Right renal pelvis (tissue), 4 donors: ENCODE results near the gene SMARCA1. TPM values are rescaled to one million over a fixed set of nuclear protein-coding genes. Genes with fewer than 3 reads are reported as not detected.
"Not testable (repeated sequence)": the region's sequence is repeated elsewhere in the genome, so short reads cannot be mapped to it uniquely, and the experiment has no call there.

Experiments used
- DNase-seq, 4 donors: peaks; one replicate each; pipeline ENCODE4 v3.0.0-alpha.2; 2013; ENCODE audit warnings: low read depth in 4 of 4, low spot score in 3 of 4, missing footprints in 1 of 4
- polyA plus RNA-seq, 4 donors: library from polyadenylated mRNA; unstranded; fragments of 120-200 nt; gene quantifications; one replicate each; pipeline ENCODE4 v1.2.1, GENCODE V29; 2013; ENCODE audit not compliant: insufficient read length in 4 of 4

SMARCA1 gene, protein sequence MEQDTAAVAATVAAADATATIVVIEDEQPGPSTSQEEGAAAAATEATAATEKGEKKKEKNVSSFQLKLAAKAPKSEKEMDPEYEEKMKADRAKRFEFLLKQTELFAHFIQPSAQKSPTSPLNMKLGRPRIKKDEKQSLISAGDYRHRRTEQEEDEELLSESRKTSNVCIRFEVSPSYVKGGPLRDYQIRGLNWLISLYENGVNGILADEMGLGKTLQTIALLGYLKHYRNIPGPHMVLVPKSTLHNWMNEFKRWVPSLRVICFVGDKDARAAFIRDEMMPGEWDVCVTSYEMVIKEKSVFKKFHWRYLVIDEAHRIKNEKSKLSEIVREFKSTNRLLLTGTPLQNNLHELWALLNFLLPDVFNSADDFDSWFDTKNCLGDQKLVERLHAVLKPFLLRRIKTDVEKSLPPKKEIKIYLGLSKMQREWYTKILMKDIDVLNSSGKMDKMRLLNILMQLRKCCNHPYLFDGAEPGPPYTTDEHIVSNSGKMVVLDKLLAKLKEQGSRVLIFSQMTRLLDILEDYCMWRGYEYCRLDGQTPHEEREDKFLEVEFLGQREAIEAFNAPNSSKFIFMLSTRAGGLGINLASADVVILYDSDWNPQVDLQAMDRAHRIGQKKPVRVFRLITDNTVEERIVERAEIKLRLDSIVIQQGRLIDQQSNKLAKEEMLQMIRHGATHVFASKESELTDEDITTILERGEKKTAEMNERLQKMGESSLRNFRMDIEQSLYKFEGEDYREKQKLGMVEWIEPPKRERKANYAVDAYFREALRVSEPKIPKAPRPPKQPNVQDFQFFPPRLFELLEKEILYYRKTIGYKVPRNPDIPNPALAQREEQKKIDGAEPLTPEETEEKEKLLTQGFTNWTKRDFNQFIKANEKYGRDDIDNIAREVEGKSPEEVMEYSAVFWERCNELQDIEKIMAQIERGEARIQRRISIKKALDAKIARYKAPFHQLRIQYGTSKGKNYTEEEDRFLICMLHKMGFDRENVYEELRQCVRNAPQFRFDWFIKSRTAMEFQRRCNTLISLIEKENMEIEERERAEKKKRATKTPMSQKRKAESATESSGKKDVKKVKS
- polyA plus RNA-seq = 100 to 1,000 TPM; 108 to 132 (median 127) TPM

DNA sequence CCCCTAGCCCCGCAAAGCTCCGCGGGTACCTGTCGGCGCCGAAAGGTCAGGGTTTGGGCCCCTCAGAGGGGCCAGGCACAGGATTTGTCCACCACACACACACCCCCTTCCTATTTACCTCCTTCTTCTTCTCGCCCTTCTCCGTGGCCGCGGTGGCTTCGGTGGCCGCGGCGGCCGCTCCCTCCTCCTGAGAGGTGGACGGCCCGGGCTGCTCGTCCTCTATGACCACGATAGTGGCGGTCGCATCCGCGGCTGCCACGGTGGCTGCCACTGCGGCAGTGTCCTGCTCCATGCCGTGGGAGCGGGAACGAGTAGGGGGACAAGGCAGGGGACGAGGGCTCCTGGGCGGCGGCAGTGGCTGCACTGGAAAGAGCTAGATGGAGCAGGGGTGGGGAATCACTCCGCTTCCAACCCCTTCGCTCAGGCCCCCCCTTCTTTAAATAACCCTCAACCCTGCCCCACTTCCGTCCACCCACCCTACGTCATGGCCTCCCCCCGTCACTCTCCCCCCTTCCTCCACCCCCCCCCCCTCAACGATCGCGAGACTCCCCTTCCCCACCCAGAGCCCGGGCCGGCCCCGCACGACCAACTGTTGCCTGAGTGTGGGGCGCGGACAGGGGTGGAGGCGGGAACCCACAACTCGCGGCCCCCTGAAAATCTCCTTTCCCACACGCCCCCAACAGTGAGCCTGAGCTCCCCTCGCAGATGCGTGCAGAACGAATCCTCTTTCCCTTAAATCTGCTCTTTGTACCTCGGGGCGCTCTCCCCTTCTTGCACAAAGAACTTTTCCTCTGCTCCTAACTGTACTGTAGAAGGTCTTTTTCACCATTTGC is at the start of gene SMARCA1:
Gene SMARCA1 (minus strand): TSS at position 412 of the 833 bp plus-strand sequence. CDS start 120 bp downstream, at position 292.
- peak in 3 of 4 donors; percentile 44 to 57 (median 56) for DNase-seq

DNA sequence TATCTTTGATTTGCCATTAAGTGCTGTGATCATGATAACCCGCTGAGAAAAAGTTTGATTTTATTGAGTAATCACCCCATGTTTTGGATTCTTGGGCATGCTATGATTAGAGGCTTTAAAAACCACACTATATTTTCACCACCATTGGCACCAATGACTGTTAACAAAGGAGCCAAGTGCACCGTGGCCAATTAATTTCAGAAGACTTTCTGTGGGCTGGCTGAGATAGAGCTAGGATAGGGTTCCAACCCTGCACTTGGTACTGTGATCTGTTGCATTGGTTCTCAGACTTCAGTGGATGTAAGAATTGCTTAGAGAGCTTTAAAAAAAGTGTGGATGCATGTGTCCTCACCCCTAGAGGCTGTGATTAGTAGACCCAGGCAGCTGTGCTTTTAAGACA is 49.1 kb upstream of the SMARCA1 start:
- no peak for DNase-seq

DNA sequence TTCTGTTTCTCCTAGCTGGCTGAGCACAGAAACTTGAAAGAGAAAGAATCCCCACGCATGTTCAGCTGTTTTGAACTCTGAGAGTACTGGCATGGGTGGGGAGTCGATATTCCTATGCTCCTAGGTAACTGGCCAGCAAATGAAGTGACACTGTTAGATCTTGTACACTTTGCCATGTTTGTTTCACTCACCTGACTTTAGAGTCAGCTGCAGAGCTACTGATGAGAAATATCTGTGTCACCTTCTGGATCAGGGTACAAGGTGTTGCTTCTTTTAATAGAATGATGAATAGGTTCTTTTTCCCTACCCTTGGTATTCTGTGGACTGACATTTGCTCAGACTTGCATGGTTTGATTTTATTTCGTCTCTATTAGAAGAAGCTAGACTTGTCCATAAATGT is 45.1 kb upstream of the SMARCA1 start:
- no peak for DNase-seq

DNA sequence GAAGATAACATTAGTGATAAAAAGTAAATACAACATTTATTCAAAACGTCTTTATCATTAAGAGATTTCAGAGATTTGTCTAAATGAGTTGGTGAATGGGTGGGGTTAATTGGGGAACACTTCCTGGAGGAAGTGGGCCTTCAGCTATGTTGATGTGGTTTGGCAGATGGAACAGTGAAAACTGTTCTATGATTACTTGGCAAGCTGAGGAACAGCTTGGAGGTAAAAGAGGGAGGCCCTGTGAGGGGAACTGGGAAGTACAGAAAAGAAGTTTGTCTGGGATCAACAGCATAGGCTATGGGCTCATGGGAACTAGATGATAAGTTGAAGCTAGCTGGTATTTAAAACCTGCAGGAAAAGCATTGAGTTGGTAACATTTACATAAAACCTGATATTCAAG is 42.8 kb upstream of the SMARCA1 start:
- DNase-seq = no peak

DNA sequence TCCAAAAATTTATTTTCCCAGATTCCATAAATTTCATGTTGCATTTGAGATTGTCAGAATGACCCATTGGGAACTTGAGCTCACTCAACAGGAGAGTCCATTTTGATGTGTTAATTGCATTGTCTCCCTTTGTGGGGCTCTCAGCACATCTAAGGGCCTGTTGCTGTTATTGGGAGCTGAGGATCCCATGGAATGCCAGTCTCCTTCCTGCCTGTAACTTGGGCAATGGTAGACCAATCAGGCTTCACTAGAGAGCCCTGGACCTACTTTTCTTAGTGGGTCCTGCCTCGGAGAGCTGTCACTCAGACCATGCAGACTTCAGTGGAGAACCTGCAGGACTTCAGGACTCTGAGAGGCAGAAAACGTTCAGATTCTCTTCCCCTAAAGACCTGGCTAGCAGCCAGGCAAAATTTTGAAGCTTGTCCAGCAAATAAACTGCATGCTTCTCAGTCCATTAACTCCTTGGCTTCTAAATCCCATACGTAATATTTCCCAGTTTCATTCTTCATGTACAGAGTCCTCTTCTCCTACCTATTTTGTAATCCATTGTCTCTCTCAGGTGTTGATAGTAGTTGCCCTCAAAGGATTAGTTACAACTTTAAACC is 41.9 kb upstream of the SMARCA1 start:
- DNase-seq = peak in 2 of 4 donors; percentile 6 to 22

DNA sequence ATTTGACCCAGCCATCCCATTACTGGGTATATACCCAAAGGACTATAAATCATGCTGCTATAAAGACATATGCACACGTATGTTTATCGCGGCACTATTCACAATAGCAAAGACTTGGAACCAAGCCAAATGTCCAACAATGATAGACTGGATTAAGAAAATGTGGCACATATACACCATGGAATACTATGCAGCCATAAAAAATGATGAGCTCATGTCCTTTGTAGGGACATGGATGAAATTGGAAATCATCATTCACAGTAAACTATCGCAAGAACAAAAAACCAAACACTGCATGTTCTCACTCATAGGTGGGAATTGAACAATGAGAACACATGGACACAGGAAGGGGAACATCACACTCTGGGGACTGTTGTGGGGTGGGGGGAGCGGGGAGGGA is 41.1 kb upstream of the SMARCA1 start:
- not testable (repeated sequence) for DNase-seq

DNA sequence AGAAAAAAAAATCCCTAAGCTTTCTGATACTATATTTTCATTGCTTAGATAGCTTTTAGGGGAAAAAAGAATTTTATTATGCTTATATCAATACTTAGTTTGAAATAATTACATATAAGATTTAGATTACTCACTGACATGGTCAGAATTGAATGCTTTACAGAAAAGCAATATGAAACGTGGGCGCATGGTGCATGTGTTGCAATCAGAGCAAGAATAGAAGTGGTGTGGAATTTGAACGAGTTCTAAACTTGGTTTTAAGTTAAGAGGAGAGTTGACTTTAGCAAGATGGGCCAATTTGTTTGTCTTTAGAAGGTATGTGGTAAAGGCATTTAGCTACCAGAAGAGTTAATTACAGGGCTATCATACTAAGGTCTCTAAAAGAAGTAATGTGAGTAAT is 38.2 kb upstream of the SMARCA1 start:
- DNase-seq = no peak

DNA sequence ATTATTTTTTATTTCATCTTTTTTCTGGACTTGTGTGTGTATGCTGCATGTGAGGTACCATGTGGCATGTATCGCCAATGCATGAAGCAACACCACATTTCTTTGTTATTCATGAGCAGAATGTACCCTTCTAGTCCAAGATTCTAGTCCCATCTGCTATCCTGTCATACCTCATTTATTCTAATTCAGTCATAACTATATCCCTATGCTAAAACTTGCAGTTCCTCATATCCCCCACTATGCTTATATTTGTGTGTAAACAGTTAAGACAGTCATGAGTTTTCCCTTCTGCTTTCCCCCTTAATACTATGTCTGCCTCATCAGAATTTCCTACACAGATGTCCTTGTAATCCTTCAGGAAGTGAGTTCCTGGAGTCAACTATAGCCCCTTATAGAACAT is 36.5 kb upstream of the SMARCA1 start:
- DNase-seq = no peak

DNA sequence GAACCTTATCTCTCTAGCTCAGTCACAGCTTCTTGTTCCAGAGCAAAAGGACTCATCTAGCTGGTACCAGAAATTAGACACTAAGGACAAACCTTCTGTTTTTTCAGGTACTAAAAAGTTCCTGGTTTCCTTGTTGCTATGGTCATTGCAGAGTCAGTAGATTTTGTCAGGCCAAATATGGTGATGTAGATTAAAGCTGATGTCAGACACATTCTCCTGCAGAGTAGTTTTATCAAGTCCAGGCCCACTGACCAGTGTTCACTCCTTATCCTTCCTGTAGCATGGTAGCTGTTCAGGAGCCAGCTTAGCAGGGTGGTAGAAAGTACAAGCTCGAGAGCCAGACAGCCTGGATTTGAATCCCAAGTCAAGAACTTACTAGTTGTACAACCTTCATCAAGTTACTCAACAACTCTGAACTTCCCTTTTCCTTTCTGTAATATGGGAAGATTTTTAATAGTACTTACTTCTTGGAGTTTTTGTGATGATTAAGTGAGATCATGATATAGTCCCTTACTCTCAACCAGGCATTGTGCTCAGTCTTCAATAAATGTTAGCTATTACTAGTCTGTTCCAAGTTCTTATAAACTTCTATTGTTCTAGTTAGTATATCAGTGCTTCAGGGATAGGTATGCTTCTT is 34.7 kb upstream of the SMARCA1 start:
- no peak for DNase-seq

DNA sequence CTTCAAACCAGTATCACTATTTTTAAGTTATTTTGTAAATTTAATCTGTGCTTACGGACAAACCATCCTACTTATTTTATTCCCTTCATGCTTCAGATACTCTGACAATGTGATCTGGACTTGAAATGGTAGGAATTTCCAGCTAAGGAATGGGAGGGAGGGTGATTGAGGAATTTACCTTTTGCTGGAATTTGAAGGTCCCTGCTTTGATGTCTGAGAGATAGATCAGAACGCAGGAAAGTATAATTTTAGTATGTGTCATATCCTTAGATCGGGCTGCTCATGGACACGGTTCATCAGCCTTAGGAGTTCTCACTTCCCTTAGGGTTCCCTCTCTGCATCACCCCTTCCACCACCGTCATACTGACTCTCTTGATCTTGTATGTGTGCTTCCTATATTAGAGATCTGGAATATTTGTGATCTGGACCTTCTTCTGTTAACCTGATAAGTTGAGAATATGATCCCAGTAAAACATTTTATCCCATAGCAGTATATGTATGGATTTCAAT is 33.6 kb upstream of the SMARCA1 start:
- DNase-seq = no peak

DNA sequence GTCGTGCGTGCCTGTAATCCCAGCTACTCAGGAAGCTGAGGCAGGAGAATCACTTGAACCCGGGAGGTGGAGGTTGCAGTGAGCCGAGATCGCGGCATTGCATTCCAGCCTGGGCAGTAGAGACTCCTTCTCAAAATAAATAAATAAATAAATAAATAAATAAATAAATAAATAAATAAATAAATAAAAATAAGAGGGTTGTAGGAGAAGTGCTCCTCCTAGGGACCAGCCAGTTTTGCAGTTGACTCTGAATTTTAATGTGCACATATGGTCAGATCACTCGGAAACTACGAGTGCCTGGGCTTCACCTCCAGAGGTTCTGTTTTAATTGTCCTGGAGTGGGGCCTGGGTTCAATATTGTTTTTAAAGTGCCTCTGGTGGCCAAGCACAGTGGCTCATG is 31.5 kb upstream of the SMARCA1 start:
- not testable (repeated sequence) for DNase-seq

DNA sequence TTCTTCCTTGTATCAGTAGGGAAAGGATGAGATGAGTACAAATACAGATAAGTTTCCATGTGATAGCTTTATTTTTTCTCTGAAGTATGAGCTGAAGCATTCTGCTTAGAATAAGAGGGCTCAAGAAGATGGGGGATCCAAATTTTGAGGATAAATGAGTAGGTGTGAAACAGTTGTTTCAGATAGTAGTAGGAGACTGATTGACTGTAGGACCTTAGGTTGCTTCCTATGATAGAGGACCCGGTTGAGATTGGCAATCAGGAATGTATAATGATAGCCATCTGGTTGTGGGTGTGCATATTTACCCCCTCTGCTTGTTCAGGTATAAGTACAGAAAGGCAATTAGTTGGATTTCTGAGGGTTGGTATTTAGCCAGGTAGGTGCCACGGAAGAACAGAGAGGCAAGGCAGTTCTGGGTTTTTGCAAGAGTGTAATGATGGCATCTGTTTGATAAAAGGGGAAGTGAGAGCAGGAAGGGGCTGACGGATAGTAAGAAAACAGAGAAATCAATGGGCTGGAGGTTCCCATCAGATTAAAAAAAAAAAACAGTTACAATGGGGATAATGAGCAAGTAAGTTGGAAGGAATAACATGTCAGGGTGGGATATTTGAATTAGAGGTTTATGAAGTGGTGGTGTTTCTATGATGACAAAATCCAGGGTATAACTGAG is 30.5 kb upstream of the SMARCA1 start:
- DNase-seq = no peak

DNA sequence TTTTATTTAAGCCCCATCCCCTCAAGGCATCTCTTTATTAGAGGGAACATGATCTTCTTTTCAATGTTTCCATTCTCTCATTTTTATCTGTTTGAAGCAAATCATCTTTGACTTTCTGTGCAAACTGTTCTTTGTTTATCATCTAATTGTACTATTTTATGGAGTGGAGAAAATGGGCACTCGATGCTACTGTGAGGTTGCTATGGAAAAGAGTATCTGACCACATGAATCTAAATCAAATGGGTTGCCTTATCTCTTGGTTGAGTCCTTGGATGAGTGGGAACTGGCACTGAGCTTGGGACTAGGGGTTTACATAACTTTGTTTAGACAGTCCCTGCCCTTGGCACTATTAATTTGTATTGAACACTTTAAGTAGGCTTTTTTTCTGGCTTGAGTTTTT is 25.8 kb upstream of the SMARCA1 start:
- DNase-seq = no peak

DNA sequence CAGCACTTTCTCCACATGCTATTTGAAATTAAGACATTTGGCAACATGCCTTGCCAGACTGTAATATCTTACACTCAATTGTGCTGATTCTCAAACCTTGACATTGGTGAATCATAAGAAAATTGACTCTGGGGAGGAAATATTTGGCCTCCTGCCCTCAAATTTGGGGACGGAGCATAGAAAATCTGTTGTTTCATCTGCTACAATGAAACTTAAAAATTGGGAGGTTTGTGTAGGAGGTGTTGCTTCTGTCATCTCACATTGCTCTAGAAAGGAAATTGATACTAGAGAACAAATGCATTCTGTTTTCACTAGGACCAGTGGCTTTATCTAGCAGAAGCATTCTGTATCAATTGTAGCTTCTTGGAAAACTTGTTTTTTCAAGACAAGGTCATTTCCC is 22.1 kb upstream of the SMARCA1 start:
- DNase-seq = no peak

DNA sequence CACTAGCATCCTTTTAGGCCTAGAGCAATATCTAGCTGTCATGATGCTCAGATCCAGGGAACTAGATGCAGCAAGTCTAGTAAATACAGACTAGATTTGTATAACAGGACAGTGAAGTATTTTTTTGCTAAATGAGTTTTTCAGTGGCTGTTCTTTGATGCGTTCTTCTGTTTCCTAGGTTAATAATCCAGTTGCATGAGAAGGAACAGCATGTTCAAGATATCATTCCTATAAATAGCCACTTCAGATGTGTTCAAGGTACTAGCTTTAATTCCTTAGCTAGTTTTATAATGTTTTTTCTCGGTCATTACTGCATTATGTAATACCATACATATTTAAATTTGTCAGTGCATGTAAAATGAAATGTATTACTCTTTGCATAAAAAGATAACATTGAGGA is 21.5 kb upstream of the SMARCA1 start:
- DNase-seq = no peak

DNA sequence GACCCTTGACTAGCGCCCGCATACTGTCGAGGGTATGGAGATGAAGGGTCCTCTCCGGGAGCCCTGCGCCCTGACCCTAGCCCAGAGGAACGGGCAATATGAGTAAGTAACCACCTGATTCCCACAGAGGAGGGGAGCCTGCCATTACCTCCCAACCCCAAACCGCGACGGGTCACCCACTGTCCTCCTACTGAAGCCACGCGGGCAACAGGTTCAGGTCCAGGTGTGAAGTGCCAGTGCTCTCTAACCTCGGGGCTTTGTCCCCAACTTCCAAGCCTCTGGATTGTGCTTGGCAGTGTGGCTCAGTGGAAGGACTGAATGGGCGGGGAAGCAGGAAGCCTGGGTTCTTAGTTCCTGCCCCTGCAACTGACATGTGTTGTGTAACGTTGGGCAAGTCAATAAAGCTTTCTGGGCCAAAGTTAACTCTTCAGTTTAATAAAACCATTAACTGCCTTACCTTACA is 17.5 kb upstream of the SMARCA1 start:
- no peak for DNase-seq

DNA sequence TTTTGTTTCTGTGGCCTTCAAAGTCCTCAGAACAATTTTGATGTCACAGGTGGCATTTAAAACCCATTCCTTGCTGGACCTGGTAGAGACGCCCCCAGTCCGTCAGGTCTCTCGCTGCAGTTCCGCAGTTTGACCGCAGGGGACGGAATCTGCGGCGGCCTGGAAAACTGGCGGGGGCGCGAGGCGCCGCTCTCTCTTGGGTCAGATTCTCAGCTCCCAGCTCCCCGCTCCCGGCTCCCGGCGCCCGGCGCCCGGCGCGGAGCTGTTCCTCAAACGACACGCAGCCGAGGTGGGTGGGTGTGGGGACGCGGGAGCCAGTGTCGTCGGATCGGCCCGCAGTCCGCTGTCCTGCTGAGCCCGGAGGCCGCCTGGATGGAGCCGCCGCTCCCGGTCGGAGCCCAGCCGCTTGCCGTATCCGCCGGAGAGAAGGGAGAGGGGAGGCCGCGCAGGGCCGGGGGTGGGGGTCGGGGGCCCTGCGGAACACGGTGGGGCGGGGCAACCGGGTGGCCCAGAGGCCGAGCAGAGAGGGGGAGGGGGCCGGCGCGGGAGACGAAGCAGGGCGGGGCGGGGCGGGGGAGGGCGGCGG is 16.9 kb upstream of the SMARCA1 start, which contains the start of gene OCRL:
Gene OCRL (plus strand): TSS at position 192 of the 586 bp plus-strand sequence. CDS start 181 bp downstream, at position 373.
- peak in 2 of 4 donors; percentile 28 to 50 for DNase-seq
